CD4-positive, alpha-beta T cell (primary cell): Measurements from ENCODE around the gene MUSTN1. TPM values are rescaled to one million over a fixed set of nuclear protein-coding genes. Genes with fewer than 3 reads are reported as not detected.

Experiments
- ATAC-seq: fragments of 200-7000 bp; cut with Tn5 transposase; one replicate; pipeline ENCODE4 v1.10.0; 2022; ENCODE audit warnings: mild to moderate bottlenecking; ENCODE audit not compliant: poor library complexity
- CTCF ChIA-PET: fragments of 350-600 bp; sonication (Branson Sonifier 250); formaldehyde crosslinking; loops from one replicate; lab custom pipeline; 2021; ENCODE audit warnings: antibody characterized with exemption, inconsistent platforms; lab: Charles Lee
- POLR2A ChIA-PET: fragments of 350-600 bp; sonication (Branson Sonifier 250); formaldehyde crosslinking; loops from one replicate; lab custom pipeline; 2021; ENCODE audit warnings: antibody characterized with exemption, inconsistent platforms; lab: Charles Lee
- DNase-seq, 14 experiments: peaks; one replicate each; pipeline ENCODE4 v3.0.0-alpha.2; 2013 to 2020; ENCODE audit warnings: mixed read lengths in 2 of 14
- H3K27ac ChIP-seq, 2 donors: one replicate each; pipeline versions ENCODE4 v1.5.1 to v1.7.0; 2013; ENCODE audit warnings: low read length in 2 of 2, low read depth in 1 of 2, mild to moderate bottlenecking in 1 of 2
- H3K27me3 ChIP-seq, 2 experiments: 1 replicate in 1 of 2; 2 replicates in 1 of 2; pipeline versions ENCODE4 v1.6.1 to v1.7.0; 2013; ENCODE audit warnings: low read length in 2 of 2, control low read depth in 1 of 2, mild to moderate bottlenecking in 1 of 2, moderate library complexity in 1 of 2; ENCODE audit not compliant: insufficient read depth in 2 of 2, control insufficient read depth in 1 of 2
- H3K36me3 ChIP-seq: one replicate; pipeline ENCODE4 v1.6.1; 2013; ENCODE audit warnings: low read length, control low read depth; ENCODE audit not compliant: insufficient read depth
- H3K4me1 ChIP-seq: one replicate; pipeline ENCODE4 v1.6.1; 2013; ENCODE audit warnings: low read length, control low read depth; ENCODE audit not compliant: insufficient read depth
- H3K4me3 ChIP-seq: one replicate; pipeline ENCODE4 v1.5.1; 2013; ENCODE audit warnings: mild to moderate bottlenecking, low read length, moderate library complexity
- H3K9me3 ChIP-seq, 2 experiments: 1 replicate in 1 of 2; 2 replicates in 1 of 2; pipeline versions ENCODE4 v1.6.1 to v1.7.0; 2013; ENCODE audit warnings: low read length in 2 of 2, mild to moderate bottlenecking in 2 of 2, control low read depth in 1 of 2, moderate library complexity in 1 of 2; ENCODE audit not compliant: control insufficient read depth in 1 of 2, insufficient read depth in 1 of 2
- H3K27ac Mint-ChIP-seq: one replicate; pipeline ENCODE4 v1.8.0; 2020; ENCODE audit warnings: mixed read lengths
- H3K27me3 Mint-ChIP-seq: one replicate; pipeline ENCODE4 v1.8.0; 2021; ENCODE audit warnings: mixed read lengths
- H3K36me3 Mint-ChIP-seq: one replicate; pipeline ENCODE4 v1.8.0; 2021; ENCODE audit warnings: low read depth, mixed read lengths
- H3K4me1 Mint-ChIP-seq: one replicate; pipeline ENCODE4 v1.8.0; 2021; ENCODE audit warnings: low read depth, mixed read lengths
- H3K4me3 Mint-ChIP-seq: one replicate; pipeline ENCODE4 v1.8.0; 2020; ENCODE audit warnings: mild to moderate bottlenecking, mixed read lengths
- H3K9me3 Mint-ChIP-seq: one replicate; pipeline ENCODE4 v1.8.0; 2020; ENCODE audit warnings: mixed read lengths
- intact Hi-C, 2 experiments: fragments of 100-400 bp; cut with DNase I in 1 of 2; cut with micrococcal nuclease in 1 of 2; formaldehyde crosslinking; loops; one replicate each; pipeline versions ENCODE4 v1.15.1 to v1.9.0; 2023 to 2025; cut with DNase I, micrococcal nuclease
- total RNA-seq, 174 experiments: library from RNA in 2 of 174; stranded (reverse) in 2 of 174; gene quantifications; one replicate each; pipeline ENCODE4 v1.2.3 and lab custom pipeline; 2021 to 2026
- TF ChIP-seq, protein P1 (sequence below): fragments of 200-600 bp; IDR thresholded peaks from one replicate; pipeline ENCODE4 v1.8.0; 2022; ENCODE audit warnings: antibody characterized with exemption, mild to moderate bottlenecking

The MUSTN1 gene
- total RNA-seq, 2 experiments from 2014 or later = 10.7 to 11.3 TPM

GRCh38 chr3:52791366-52791765 lies 43.5 kb downstream of the MUSTN1 start:
- TF ChIP-seq, protein P1, sequence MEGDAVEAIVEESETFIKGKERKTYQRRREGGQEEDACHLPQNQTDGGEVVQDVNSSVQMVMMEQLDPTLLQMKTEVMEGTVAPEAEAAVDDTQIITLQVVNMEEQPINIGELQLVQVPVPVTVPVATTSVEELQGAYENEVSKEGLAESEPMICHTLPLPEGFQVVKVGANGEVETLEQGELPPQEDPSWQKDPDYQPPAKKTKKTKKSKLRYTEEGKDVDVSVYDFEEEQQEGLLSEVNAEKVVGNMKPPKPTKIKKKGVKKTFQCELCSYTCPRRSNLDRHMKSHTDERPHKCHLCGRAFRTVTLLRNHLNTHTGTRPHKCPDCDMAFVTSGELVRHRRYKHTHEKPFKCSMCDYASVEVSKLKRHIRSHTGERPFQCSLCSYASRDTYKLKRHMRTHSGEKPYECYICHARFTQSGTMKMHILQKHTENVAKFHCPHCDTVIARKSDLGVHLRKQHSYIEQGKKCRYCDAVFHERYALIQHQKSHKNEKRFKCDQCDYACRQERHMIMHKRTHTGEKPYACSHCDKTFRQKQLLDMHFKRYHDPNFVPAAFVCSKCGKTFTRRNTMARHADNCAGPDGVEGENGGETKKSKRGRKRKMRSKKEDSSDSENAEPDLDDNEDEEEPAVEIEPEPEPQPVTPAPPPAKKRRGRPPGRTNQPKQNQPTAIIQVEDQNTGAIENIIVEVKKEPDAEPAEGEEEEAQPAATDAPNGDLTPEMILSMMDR = no peak
- Mint-ChIP-seq H3K4me3 (no peak overlapping the region), H3K9me3 (no peaks in the 10 kb centered on the region), H3K27ac (no peak overlapping the region), H3K27me3 (no peaks in the 10 kb centered on the region), H3K4me1 (no peaks in the 10 kb centered on the region), H3K36me3 (no peaks in the 10 kb centered on the region)
- intact Hi-C loops = no loop called here
- ATAC-seq (no peak), DNase-seq (no peak)
- Histone ChIP-seq H3K9me3 (no peaks in the 10 kb centered on the region), H3K4me3 (no peak overlapping the region), H3K36me3 (no peaks in the 10 kb centered on the region), H3K27ac (no peak overlapping the region), H3K27me3 (no peaks in the 10 kb centered on the region), H3K4me1 (no peaks in the 10 kb centered on the region)
- ChIA-PET POLR2A (no interaction called here), CTCF (no interaction called here)

- Histone ChIP-seq H3K27ac (no peak overlapping the region), H3K36me3 (no peaks in the 10 kb centered on the region), H3K4me3 (no peak overlapping the region), H3K4me1 (no peaks in the 10 kb centered on the region), H3K9me3 (no peaks in the 10 kb centered on the region), H3K27me3 (no peaks in the 10 kb centered on the region)
- H3K27me3 Mint-ChIP-seq = no peaks in the 10 kb centered on the region
- H3K4me1 Mint-ChIP-seq = no peaks in the 10 kb centered on the region
- DNase-seq (no peak), ATAC-seq (no peak)
- H3K4me3 Mint-ChIP-seq = no peak overlapping the region
- TF ChIP-seq, protein P1 = no peak
- no peak overlapping the region for H3K27ac Mint-ChIP-seq
- intact Hi-C loops = no loop called here
- H3K9me3 Mint-ChIP-seq = no peaks in the 10 kb centered on the region
- POLR2A ChIA-PET = no interaction called here
- H3K36me3 Mint-ChIP-seq = no peaks in the 10 kb centered on the region
- CTCF ChIA-PET = no interaction called here
Measured at GRCh38 chr3:52790741-52791140, 44.1 kb downstream of the MUSTN1 start.

- Histone ChIP-seq H3K27ac (no peak overlapping the region), H3K4me1 (no peaks in the 10 kb centered on the region), H3K27me3 (no peaks in the 10 kb centered on the region), H3K36me3 (no peaks in the 10 kb centered on the region), H3K9me3 (no peaks in the 10 kb centered on the region), H3K4me3 (no peak overlapping the region)
- intact Hi-C loops = no loop called here
- CTCF ChIA-PET = no interaction called here
- Mint-ChIP-seq H3K27ac (no peak overlapping the region), H3K4me3 (no peak overlapping the region), H3K4me1 (no peaks in the 10 kb centered on the region), H3K9me3 (no peaks in the 10 kb centered on the region), H3K27me3 (no peaks in the 10 kb centered on the region), H3K36me3 (no peaks in the 10 kb centered on the region)
- ATAC-seq = no peak
- POLR2A ChIA-PET = no interaction called here
- TF ChIP-seq, protein P1 = no peak
- DNase-seq = no peak
Measured at GRCh38 chr3:52790337-52790736, 44.5 kb downstream of the MUSTN1 start.
